ENCODE results near the gene AKT1S1. TPM values are rescaled to one million over a fixed set of nuclear protein-coding genes. Genes with fewer than 3 reads are reported as not detected.

Gene AKT1S1
- total and polyA plus RNA-seq, 2 of the 13 experiments (the other 11 are each of a cell fraction or from before 2014, with no cell fraction given): 13.5 to 27.8 TPM

DNA sequence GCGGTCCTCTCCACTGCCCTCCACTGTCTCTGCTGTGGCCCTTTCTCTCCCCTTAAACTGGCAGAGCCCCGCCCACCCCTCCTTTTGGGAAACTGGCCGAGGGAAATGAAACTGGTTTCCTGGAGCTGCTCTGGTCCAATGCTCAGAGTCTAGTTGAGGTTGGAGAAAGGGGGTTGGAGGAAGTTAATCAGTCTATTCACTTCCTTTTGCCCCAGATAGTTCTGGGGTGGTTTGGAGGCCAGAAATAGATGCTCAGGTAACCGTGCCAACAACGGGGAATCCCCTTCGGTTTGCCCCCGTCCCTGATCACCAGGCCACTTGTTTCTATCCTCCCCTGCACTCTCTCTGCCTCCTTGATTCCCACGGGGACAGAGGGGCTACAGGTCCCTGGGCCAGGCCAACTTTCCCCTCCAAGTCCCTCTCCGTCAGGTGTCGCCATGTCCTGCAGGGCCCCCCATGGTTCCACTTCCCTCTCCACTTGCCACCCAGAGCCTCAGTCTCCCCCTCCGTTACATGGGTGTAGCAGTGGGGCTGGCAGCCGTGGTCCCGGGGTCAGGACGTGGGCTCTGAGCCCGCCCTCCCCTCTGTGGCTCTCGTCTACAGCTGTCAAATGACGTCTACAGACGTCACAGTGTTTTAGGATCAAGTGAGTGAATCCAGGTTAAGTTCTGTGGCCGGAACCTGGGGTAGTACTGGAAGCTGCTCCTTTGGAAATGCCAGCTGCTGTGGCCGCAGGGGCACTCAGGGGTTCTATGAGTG lies 19.9 kb upstream of the AKT1S1 start, which contains the start of gene IL4I1:
IL4I1 (minus strand) TSS at position 25 of the 759 bp plus-strand sequence. CDS start 727 bp downstream, outside the sequence.
- H3K27me3 ChIP-seq (ENCODE audit: control insufficient read depth in 1 of 2, insufficient read depth in 2 of 2, low read length in 2 of 2): peaks cover 9 to 17% of the 10 kb centered on the region in 2 experiments; a peak in 4 of 5 replicates
- no peak within 1 kb of the TSS for H2AFZ ChIP-seq (ENCODE audit: low read length)
- H3K4me1 ChIP-seq (ENCODE audit: insufficient read depth, low read length): peaks cover 18% of the 10 kb centered on the region
- H3K4me2 ChIP-seq (ENCODE audit: low read depth, low read length): peak within 1 kb of the TSS; percentile 10; the same call in 1 of the 2 replicates
- peak within 1 kb of the TSS in 1 of 3 experiments; percentile 10; a peak in 1 of 6 replicates for H3K4me3 ChIP-seq (replicated peaks in 1 of 3; ENCODE audit: insufficient read depth in 1 of 3, low read depth in 2 of 3, low read length in 3 of 3)
- H3K9ac ChIP-seq (ENCODE audit: insufficient read depth, low read depth, low read length): no peak within 1 kb of the TSS
- H3K27ac ChIP-seq (ENCODE audit: extremely low read length, insufficient read depth, low read length): no peak within 1 kb of the TSS
- in situ Hi-C loops (cut with HindIII; ENCODE audit: extremely low pct_ligation_motif_present, low pct_unique_long_range_greater_than_20kb): no loop called here
- BruUV-seq (replicated peaks): no TSS peak
- no peaks in the 10 kb centered on the region for H4K20me1 ChIP-seq (ENCODE audit: insufficient read depth, low read length)
- ChIA-PET CTCF (ENCODE audit: low intra/inter-chr PET ratio, low total read pairs) (no interaction called here), POLR2A (no interaction called here)
- FAIRE-seq (no peak), ATAC-seq (no peak), DNase-seq (ENCODE audit: low spot score) (no peak)
- H3K79me2 ChIP-seq (ENCODE audit: insufficient read depth, low read length): no peaks in the 10 kb centered on the region
- no peaks in the 10 kb centered on the region for H3K36me3 ChIP-seq (replicated peaks in 1 of 2; ENCODE audit: control insufficient read depth in 1 of 2, insufficient read depth in 2 of 2, low read length in 2 of 2)
- TF ChIP-seq, protein P1, sequence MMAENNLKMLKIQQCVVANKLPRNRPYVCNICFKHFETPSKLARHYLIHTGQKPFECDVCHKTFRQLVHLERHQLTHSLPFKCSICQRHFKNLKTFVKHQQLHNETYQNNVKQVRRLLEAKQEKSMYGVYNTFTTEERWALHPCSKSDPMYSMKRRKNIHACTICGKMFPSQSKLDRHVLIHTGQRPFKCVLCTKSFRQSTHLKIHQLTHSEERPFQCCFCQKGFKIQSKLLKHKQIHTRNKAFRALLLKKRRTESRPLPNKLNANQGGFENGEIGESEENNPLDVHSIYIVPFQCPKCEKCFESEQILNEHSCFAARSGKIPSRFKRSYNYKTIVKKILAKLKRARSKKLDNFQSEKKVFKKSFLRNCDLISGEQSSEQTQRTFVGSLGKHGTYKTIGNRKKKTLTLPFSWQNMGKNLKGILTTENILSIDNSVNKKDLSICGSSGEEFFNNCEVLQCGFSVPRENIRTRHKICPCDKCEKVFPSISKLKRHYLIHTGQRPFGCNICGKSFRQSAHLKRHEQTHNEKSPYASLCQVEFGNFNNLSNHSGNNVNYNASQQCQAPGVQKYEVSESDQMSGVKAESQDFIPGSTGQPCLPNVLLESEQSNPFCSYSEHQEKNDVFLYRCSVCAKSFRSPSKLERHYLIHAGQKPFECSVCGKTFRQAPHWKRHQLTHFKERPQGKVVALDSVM (CRISPR knock-in tag; IDR thresholded peaks at IDR 0.05): no peak
- TF ChIP-seq CREB1 (IDR thresholded peaks at IDR 0.05) (0 out of 2 replicates have a peak, but pooled peaks have one; percentile 8), CREB1 (CRISPR knock-in tag; IDR thresholded peaks at IDR 0.05) (no peak)
- intact Hi-C loops (cut with micrococcal nuclease; ENCODE audit: unreplicated experiment): no loop called here
- no peaks in the 10 kb centered on the region for H3K9me3 ChIP-seq (ENCODE audit: low read length)
- WGBS (ENCODE audit: low lambda C conversion rate): 38% methylated on average over 17 of the region's 20 CpGs

DNA sequence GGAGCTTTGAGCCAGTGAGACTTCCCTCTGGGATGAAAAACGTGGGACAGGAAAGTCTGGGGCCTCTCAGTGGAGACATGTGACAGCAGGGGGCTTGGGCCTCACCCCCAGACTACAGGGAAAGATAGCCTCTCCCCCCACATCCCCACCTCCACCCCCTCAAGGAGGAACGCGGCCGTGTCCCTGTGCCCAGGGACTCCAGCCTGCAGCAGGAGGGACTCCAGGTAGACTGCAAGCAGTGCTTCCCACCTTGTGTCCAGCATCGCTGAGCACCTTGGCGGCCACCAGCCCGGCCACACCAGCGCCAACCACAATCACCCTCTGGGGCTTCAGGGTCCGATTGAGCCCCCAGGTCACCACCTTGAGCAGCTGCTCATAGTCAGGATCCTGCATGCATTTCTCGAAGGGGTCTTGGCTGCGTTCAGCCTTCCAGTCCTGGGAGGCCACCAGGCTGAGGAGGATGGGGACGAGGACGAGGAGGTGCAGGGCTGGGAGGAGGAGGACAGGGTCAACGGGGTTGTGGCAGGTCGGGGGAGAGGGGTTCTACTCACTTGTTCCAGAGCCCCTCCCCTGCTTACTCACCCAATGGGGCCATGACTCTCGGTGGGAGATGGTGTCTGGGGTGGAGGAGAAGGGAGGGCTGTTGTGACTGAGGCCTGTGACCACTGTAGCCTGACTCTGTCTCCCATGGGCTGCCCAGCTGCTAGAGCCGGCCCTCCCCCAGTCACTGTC lies 18.6 kb upstream of the AKT1S1 start:
- no peak overlapping the region for H3K4me2 ChIP-seq (ENCODE audit: low read depth, low read length)
- no peaks in the 10 kb centered on the region for H3K9me3 ChIP-seq (ENCODE audit: low read length)
- WGBS (ENCODE audit: low lambda C conversion rate): 34% methylated on average over 8 of the region's 17 CpGs
- no peak overlapping the region for H3K27ac ChIP-seq (ENCODE audit: extremely low read length, insufficient read depth, low read length)
- ATAC-seq (no peak; the same call in 2 of the 3 replicates), FAIRE-seq (no peak), DNase-seq (ENCODE audit: low spot score) (no peak)
- ChIA-PET CTCF (ENCODE audit: low intra/inter-chr PET ratio, low total read pairs) (no interaction called here), POLR2A (no interaction called here)
- BruUV-seq (replicated peaks): no TSS peak
- in situ Hi-C loops (cut with HindIII; ENCODE audit: extremely low pct_ligation_motif_present, low pct_unique_long_range_greater_than_20kb): no loop called here
- no peak overlapping the region for H3K4me3 ChIP-seq (replicated peaks in 1 of 3; ENCODE audit: insufficient read depth in 1 of 3, low read depth in 2 of 3, low read length in 3 of 3)
- H3K4me1 ChIP-seq (ENCODE audit: insufficient read depth, low read length): peaks cover 18% of the 10 kb centered on the region
- no peak overlapping the region for H2AFZ ChIP-seq (ENCODE audit: low read length)
- H3K9ac ChIP-seq (ENCODE audit: insufficient read depth, low read depth, low read length): no peak overlapping the region
- peaks cover 9 to 17% of the 10 kb centered on the region in 2 experiments; a peak in 4 of 5 replicates for H3K27me3 ChIP-seq (ENCODE audit: control insufficient read depth in 1 of 2, insufficient read depth in 2 of 2, low read length in 2 of 2)
- no peaks in the 10 kb centered on the region for H3K79me2 ChIP-seq (ENCODE audit: insufficient read depth, low read length)
- no peak for TF ChIP-seq ZNF124 (CRISPR knock-in tag; IDR thresholded peaks at IDR 0.05)
- no peaks in the 10 kb centered on the region for H3K36me3 ChIP-seq (replicated peaks in 1 of 2; ENCODE audit: control insufficient read depth in 1 of 2, insufficient read depth in 2 of 2, low read length in 2 of 2)
- no peaks in the 10 kb centered on the region for H4K20me1 ChIP-seq (ENCODE audit: insufficient read depth, low read length)
- intact Hi-C loops (cut with micrococcal nuclease; ENCODE audit: unreplicated experiment): no loop called here
